ENCODE data around the gene OR4D5. TPM values are rescaled to one million over a fixed set of nuclear protein-coding genes. Genes with fewer than 3 reads are reported as not detected.

The OR4D5 gene
- total RNA-seq, 1 experiment from 2014 or later: not detected

- Mint-ChIP-seq H3K4me1 (ENCODE audit: insufficient read depth, unreplicated experiment) (peaks cover 6% of the 10 kb centered on the region), H3K27me3 (ENCODE audit: insufficient read depth, unreplicated experiment) (no peaks in the 10 kb centered on the region), H3K9me3 (ENCODE audit: unreplicated experiment) (peaks cover 11% of the 10 kb centered on the region), H3K4me3 (ENCODE audit: unreplicated experiment) (no peak overlapping the region), H3K27ac (ENCODE audit: low read depth, unreplicated experiment) (no peak overlapping the region), H3K36me3 (ENCODE audit: insufficient read depth, unreplicated experiment) (no peaks in the 10 kb centered on the region)
- intact Hi-C loops (cut with micrococcal nuclease): no loop called here
- POLR2A ChIA-PET: no interaction called here
- no peak for DNase-seq (ENCODE audit: unreplicated experiment)
- CTCF ChIA-PET: interaction anchor here (0.7 to 0.8 kb wide), 2 partner anchors 13 to 846 kb away, joined by 3 to 4 read pairs; partner anchors contain the start of gene OR6T1
- BruUV-seq (replicated peaks): no TSS peak
- TF ChIP-seq CTCF (IDR thresholded peaks at IDR 0.05; ENCODE audit: unreplicated experiment): no peak
Measured at GRCh38 chr11:123956752-123957151, 17.3 kb downstream of the OR4D5 start.

GRCh38 chr11:123973816-123974215 is 34.4 kb downstream of the OR4D5 start:
- peak; percentile 89 for DNase-seq (ENCODE audit: unreplicated experiment)
- ChIA-PET POLR2A (interaction anchor here (0.6 to 1.6 kb wide), 3 partner anchors 10 to 734 kb away, joined by 3 to 5 read pairs (median 3); no protein-coding TSS in a partner anchor), CTCF (interaction anchor here (0.5 kb wide), 1 partner anchor 264 kb away, joined by 4 read pairs; no protein-coding TSS in a partner anchor)
- TF ChIP-seq CTCF (IDR thresholded peaks at IDR 0.05; ENCODE audit: unreplicated experiment): no peak
- no peaks in the 10 kb centered on the region for H3K9me3 Mint-ChIP-seq (ENCODE audit: unreplicated experiment)
- BruUV-seq (replicated peaks): no TSS peak
- H3K27me3 Mint-ChIP-seq (ENCODE audit: insufficient read depth, unreplicated experiment): no peaks in the 10 kb centered on the region
- peaks cover 45% of the 10 kb centered on the region for H3K4me1 Mint-ChIP-seq (ENCODE audit: insufficient read depth, unreplicated experiment)
- peak overlapping the region; percentile 77 for H3K27ac Mint-ChIP-seq (ENCODE audit: low read depth, unreplicated experiment)
- peaks cover 6% of the 10 kb centered on the region for H3K36me3 Mint-ChIP-seq (ENCODE audit: insufficient read depth, unreplicated experiment)
- no peak overlapping the region for H3K4me3 Mint-ChIP-seq (ENCODE audit: unreplicated experiment)
- intact Hi-C loops (cut with micrococcal nuclease): loop anchor here (5.0 kb wide), 1 partner anchor 232 kb away; the partner anchor contains the start of gene ZNF202

- CTCF ChIA-PET: interaction anchor here (0.6 kb wide), 1 partner anchor 216 kb away, joined by 3 read pairs; no protein-coding TSS in a partner anchor
- POLR2A ChIA-PET: no interaction called here
- intact Hi-C loops (cut with micrococcal nuclease): no loop called here
- no peak for TF ChIP-seq CTCF (IDR thresholded peaks at IDR 0.05; ENCODE audit: unreplicated experiment)
- Mint-ChIP-seq H3K4me1 (ENCODE audit: insufficient read depth, unreplicated experiment) (peaks cover 45% of the 10 kb centered on the region), H3K36me3 (ENCODE audit: insufficient read depth, unreplicated experiment) (peaks cover 6% of the 10 kb centered on the region), H3K27me3 (ENCODE audit: insufficient read depth, unreplicated experiment) (no peaks in the 10 kb centered on the region), H3K9me3 (ENCODE audit: unreplicated experiment) (peaks cover 3% of the 10 kb centered on the region), H3K4me3 (ENCODE audit: unreplicated experiment) (no peak overlapping the region), H3K27ac (ENCODE audit: low read depth, unreplicated experiment) (peak overlapping the region; percentile 89)
- no peak for DNase-seq (ENCODE audit: unreplicated experiment)
- BruUV-seq (replicated peaks): no TSS peak
Measured at GRCh38 chr11:123976770-123977560, 37.5 kb downstream of the OR4D5 start.

- CTCF ChIA-PET: no interaction called here
- Mint-ChIP-seq H3K4me3 (ENCODE audit: unreplicated experiment) (no peak within 1 kb of the TSS), H3K27ac (ENCODE audit: low read depth, unreplicated experiment) (peak within 1 kb of the TSS; percentile 89), H3K36me3 (ENCODE audit: insufficient read depth, unreplicated experiment) (peaks cover 6% of the 10 kb centered on the region), H3K4me1 (ENCODE audit: insufficient read depth, unreplicated experiment) (peaks cover 45% of the 10 kb centered on the region), H3K9me3 (ENCODE audit: unreplicated experiment) (peaks cover 7% of the 10 kb centered on the region), H3K27me3 (ENCODE audit: insufficient read depth, unreplicated experiment) (no peaks in the 10 kb centered on the region)
- TF ChIP-seq CTCF (IDR thresholded peaks at IDR 0.05; ENCODE audit: unreplicated experiment): no peak
- intact Hi-C loops (cut with micrococcal nuclease): no loop called here
- POLR2A ChIA-PET: no interaction called here
- peak; percentile 79 for DNase-seq (ENCODE audit: unreplicated experiment)
- BruUV-seq (replicated peaks): TSS peak; percentile 82
Measured at GRCh38 chr11:123977731-123978347, 38.4 kb downstream of the OR4D5 start, which contains the start of gene OR10S1. TSS of gene OR10S1 (minus strand) at chr11:123977781. CDS start at chr11:123977664, 117 bp downstream.

All from MCF 10A (cell line).